ENCODE results near the gene OR6B3. TPM values are rescaled to one million over a fixed set of nuclear protein-coding genes. Genes with fewer than 3 reads are reported as not detected.

OR6B3 gene
- total RNA-seq, 4 donors from 2014 or later, result not detected

DNA sequence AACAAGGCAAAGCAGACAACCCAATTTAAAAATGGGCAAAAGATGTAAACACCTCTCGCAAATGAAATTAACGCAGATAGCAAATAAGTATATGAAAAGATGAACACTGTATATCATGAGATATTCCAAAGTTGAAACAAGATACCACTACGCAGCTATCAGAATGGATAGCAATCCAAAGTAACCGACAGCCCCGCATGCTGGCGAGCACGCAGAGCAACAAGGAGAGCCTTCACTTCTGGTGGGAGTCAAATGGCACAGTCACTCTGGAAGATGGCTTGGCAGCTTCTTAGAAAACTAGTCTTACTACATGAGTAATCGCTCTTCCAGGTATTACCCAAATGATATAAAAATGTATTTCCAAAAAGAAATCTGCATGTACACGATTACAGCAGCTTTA is 29.5 kb downstream of the OR6B3 start:
- H3K9me3 ChIP-seq, result no peaks in the 10 kb centered on the region
- DNase-seq, result no peak
- TF ChIP-seq POLR2A (IDR thresholded peaks at IDR 0.05), result no peak
- TF ChIP-seq, protein P1, sequence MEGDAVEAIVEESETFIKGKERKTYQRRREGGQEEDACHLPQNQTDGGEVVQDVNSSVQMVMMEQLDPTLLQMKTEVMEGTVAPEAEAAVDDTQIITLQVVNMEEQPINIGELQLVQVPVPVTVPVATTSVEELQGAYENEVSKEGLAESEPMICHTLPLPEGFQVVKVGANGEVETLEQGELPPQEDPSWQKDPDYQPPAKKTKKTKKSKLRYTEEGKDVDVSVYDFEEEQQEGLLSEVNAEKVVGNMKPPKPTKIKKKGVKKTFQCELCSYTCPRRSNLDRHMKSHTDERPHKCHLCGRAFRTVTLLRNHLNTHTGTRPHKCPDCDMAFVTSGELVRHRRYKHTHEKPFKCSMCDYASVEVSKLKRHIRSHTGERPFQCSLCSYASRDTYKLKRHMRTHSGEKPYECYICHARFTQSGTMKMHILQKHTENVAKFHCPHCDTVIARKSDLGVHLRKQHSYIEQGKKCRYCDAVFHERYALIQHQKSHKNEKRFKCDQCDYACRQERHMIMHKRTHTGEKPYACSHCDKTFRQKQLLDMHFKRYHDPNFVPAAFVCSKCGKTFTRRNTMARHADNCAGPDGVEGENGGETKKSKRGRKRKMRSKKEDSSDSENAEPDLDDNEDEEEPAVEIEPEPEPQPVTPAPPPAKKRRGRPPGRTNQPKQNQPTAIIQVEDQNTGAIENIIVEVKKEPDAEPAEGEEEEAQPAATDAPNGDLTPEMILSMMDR (IDR thresholded peaks at IDR 0.05), result no peak
- peaks cover 16 to 19% of the 10 kb centered on the region in 2 donors for H3K36me3 ChIP-seq
- H3K4me3 ChIP-seq (replicated peaks in 1 of 3), result no peak overlapping the region
- peaks cover 10 to 12% of the 10 kb centered on the region in 2 donors for H3K4me1 ChIP-seq
- WGBS, 2 donors, result 78 to 80% methylated on average over 9 of the region's 9 CpGs
- intact Hi-C loops (cut with DNase I), result no loop called here
- no peak overlapping the region for H3K27ac ChIP-seq
- no peaks in the 10 kb centered on the region for H3K27me3 ChIP-seq

DNA sequence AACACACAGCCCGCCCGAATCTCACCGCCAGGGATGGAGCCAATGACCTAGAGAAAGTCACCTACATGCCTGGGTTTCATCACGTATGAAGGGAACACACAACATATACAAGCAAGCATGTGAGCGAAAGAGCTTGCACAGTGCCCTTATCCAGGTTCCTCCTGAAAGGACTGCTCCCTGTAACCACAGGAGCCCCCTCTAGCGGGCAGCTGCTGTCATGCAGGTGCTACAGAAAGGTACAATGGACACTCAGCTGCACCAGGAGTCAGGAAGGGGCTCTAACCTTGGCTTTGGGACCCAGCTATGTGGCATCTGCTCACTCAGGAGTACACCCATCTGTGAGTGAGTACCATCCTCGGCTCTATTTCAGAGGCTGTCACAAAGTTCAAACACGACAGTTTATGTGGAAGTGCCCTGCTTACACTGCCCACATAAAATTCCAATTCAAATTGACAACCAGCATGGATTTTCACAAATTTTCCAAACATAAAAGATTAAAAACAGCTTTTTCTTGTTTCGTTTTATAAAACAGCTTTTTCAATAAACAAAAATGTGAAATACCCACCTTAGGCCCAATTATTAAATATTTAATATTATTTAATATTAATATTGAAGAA is 31.7 kb downstream of the OR6B3 start:
- 61 to 63% methylated on average over 8 of the region's 9 CpGs for WGBS, 2 donors
- peak; percentile 60 to 65 for DNase-seq
- Histone ChIP-seq H3K27ac (no peak overlapping the region), H3K4me3 (replicated peaks in 1 of 3) (no peak overlapping the region), H3K27me3 (no peaks in the 10 kb centered on the region), H3K4me1 (peaks cover 10 to 12% of the 10 kb centered on the region in 2 donors), H3K36me3 (peaks cover 38 to 41% of the 10 kb centered on the region in 2 donors), H3K9me3 (no peaks in the 10 kb centered on the region)
- TF ChIP-seq, protein P1 (IDR thresholded peaks at IDR 0.05), result peak in 5 of 6 experiments; percentile 24 to 76 (median 44)
- no peak for TF ChIP-seq POLR2A (IDR thresholded peaks at IDR 0.05)
- intact Hi-C loops (cut with DNase I), result no loop called here

DNA sequence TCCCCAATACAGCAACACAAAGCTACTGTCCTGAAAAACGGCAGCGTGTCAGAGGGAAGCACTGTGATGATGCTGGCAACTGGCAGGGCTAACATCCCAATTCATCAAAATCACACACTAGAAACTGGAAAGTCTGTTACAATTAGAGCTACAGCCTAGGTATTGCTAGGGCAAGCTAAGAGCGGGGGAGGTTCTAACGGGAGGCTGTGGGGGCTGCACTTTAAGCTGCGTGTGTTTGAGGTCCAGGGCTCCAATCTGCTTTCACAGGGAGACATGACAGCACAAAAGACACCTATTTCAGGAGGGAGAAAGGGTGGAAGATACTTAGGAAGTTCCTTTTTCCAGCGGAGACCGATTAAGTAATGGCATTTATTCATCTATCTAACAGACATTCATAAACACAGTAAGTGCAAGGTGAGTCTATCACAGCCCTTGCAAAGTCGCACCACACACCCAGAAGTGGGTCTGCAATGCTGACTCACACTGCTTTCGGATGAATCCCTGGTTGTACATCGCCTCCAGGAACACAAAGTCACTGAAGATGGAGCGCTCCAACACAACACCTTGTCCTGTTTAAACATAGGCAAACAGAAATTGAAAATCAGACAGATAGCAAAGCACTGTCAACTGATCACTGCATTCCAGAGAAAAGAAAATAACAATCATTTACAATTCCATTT is 35.1 kb downstream of the OR6B3 start:
- TF ChIP-seq, protein P1 (IDR thresholded peaks at IDR 0.05), result no peak
- H3K36me3 ChIP-seq, result peaks cover 61 to 64% of the 10 kb centered on the region in 2 donors
- peaks cover 0 to under 1% of the 10 kb centered on the region in 2 donors for H3K4me1 ChIP-seq
- H3K27ac ChIP-seq, result no peak overlapping the region
- H3K4me3 ChIP-seq (replicated peaks in 1 of 3), result no peak overlapping the region
- intact Hi-C loops (cut with DNase I), result no loop called here
- WGBS, 2 donors, result 95 to 97% methylated on average over 11 of the region's 11 CpGs
- DNase-seq, result no peak
- no peaks in the 10 kb centered on the region for H3K27me3 ChIP-seq
- H3K9me3 ChIP-seq, result no peaks in the 10 kb centered on the region

DNA sequence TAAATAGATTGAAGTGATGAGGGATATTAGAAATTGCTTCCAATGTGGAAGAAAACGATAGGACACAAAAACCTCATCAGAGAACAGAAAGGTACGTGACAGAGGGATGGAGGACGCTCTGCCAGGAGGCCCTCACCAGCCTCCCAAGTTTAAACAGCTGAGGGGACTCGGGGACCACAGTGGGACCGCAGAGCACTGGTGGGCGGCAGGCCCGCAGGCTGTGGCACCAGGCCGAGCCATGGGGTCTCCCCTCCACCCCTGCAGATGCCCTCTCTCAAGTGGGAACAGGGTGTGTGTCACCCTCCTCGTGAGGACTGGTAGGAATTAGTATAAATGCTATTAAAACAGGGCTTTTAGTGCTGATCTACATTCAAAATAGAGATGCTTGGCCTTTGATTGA is 39.0 kb downstream of the OR6B3 start:
- Histone ChIP-seq H3K9me3 (no peaks in the 10 kb centered on the region), H3K27me3 (no peaks in the 10 kb centered on the region), H3K36me3 (peaks cover 52 to 58% of the 10 kb centered on the region in 2 donors), H3K4me1 (no peaks in the 10 kb centered on the region), H3K27ac (no peak overlapping the region), H3K4me3 (replicated peaks in 1 of 3) (no peak overlapping the region)
- TF ChIP-seq, protein P1 (IDR thresholded peaks at IDR 0.05), result no peak
- no peak for TF ChIP-seq POLR2A (IDR thresholded peaks at IDR 0.05)
- intact Hi-C loops (cut with DNase I), result no loop called here
- WGBS, 2 donors, result 92 to 97% methylated on average over 9 of the region's 9 CpGs
- no peak for DNase-seq

DNA sequence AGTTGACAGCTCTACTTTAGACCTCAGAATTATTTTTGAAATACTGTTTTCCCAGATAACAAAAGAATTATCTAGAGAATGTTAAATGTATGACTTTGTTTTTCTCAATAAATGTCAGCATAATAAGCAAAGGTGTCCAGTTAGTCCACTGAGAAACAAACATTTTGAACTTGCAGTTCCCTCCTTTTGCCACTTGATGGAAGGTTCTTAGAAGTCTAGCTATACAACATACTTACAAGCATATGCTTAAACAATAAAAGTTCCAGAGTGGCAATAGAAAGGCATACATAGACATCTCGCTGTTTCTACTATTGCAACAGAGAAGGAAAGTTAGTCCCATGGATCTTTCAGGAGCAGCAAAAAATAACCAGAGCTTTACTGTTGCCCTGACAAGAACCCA is 40.0 kb downstream of the OR6B3 start:
- intact Hi-C loops (cut with DNase I), result no loop called here
- H3K27ac ChIP-seq, result no peak overlapping the region

More for the DNA sequence above, 40.0 kb downstream of the OR6B3 start:
- Histone ChIP-seq H3K27me3 (no peaks in the 10 kb centered on the region), H3K4me1 (no peaks in the 10 kb centered on the region), H3K4me3 (replicated peaks in 1 of 3) (no peak overlapping the region), H3K9me3 (no peaks in the 10 kb centered on the region), H3K36me3 (peaks cover 51 to 55% of the 10 kb centered on the region in 2 donors)
- TF ChIP-seq, protein P1 (IDR thresholded peaks at IDR 0.05), result no peak
- TF ChIP-seq POLR2A (IDR thresholded peaks at IDR 0.05), result no peak
- 89 to 94% methylated on average over 1 of the region's 1 CpG for WGBS, 2 donors
- no peak for DNase-seq

Measured in thyroid gland (tissue), 4 donors.